Caco-2 (cell line): ENCODE results near the gene MC2R. TPM values are rescaled to one million over a fixed set of nuclear protein-coding genes. Genes with fewer than 3 reads are reported as not detected.

Experiments
- BruUV-seq: library from RNA; stranded (reverse); fragments of 400-500 nt; replicated peaks from 2 replicates; lab custom pipeline; 2021; lab: Mats Ljungman, UMichigan
- CTCF ChIA-PET: fragments of 300-600 bp; sonication (Branson Sonifier 250); formaldehyde crosslinking; loops from one replicate; lab custom pipeline; 2022; ENCODE audit warnings: antibody characterized with exemption; lab: Charles Lee
- POLR2A ChIA-PET: fragments of 300-600 bp; sonication (Branson Sonifier 250); formaldehyde crosslinking; loops from one replicate; lab custom pipeline; 2022; ENCODE audit warnings: antibody characterized with exemption; lab: Charles Lee
- DNase-seq, 2 experiments: peaks; one replicate each; pipeline versions ENCODE4 v3.0.0 to v3.0.0-alpha.2; 2020 to 2022
- H3K27me3 ChIP-seq: replicated peaks from 2 replicates; pipeline ENCODE4 v1.6.0; 2011; ENCODE audit warnings: low read length; ENCODE audit not compliant: control insufficient read depth, insufficient read depth
- H3K36me3 ChIP-seq: 2 replicates; pipeline ENCODE4 v1.5.1; 2011; ENCODE audit warnings: low read length; ENCODE audit not compliant: control insufficient read depth, insufficient read depth
- H3K4me1 ChIP-seq: fragments of 250-450 bp; sonication (Bioruptor Pico); 2 replicates; pipeline ENCODE4 v1.5.1; 2020; ENCODE audit warnings: mild to moderate bottlenecking
- H3K4me3 ChIP-seq: 2 replicates; pipeline ENCODE4 v1.5.1; 2011; ENCODE audit warnings: low read depth, mild to moderate bottlenecking, control low read depth, low read length
- H3K9me3 ChIP-seq: fragments of 250-450 bp; sonication (Bioruptor Pico); 2 replicates; pipeline ENCODE4 v1.5.1; 2020; ENCODE audit warnings: mild to moderate bottlenecking, moderate library complexity
- H3K27ac Mint-ChIP-seq: one replicate; pipeline ENCODE4 v1.8.0; 2022; ENCODE audit warnings: mixed read lengths; ENCODE audit not compliant: unreplicated experiment
- H3K27me3 Mint-ChIP-seq: one replicate; pipeline ENCODE4 v1.8.0; 2022; ENCODE audit warnings: mixed read lengths; ENCODE audit not compliant: insufficient read depth, unreplicated experiment
- H3K36me3 Mint-ChIP-seq: one replicate; pipeline ENCODE4 v1.8.0; 2022; ENCODE audit warnings: mild to moderate bottlenecking, mixed read lengths; ENCODE audit not compliant: insufficient read depth, unreplicated experiment
- H3K4me1 Mint-ChIP-seq: one replicate; pipeline ENCODE4 v1.8.0; 2022; ENCODE audit warnings: low read depth, mixed read lengths; ENCODE audit not compliant: unreplicated experiment
- H3K4me3 Mint-ChIP-seq: one replicate; pipeline ENCODE4 v1.8.0; 2022; ENCODE audit warnings: mild to moderate bottlenecking, moderate library complexity, mixed read lengths; ENCODE audit not compliant: unreplicated experiment
- H3K9me3 Mint-ChIP-seq: one replicate; pipeline ENCODE4 v1.8.0; 2022; ENCODE audit warnings: mixed read lengths; ENCODE audit not compliant: unreplicated experiment
- intact Hi-C: fragments of 100-400 bp; cut with micrococcal nuclease; formaldehyde crosslinking; loops from one replicate; pipeline ENCODE4 v1.10.0; 2022; ENCODE audit not compliant: unreplicated experiment
- total RNA-seq: library from RNA; stranded (reverse); gene quantifications from 2 replicates; pipeline ENCODE4 v1.2.3, GENCODE V29; 2022
- TF ChIP-seq, protein P1 (sequence below), 2 experiments: fragments of 200-600 bp in 1 of 2; IDR thresholded peaks; 1 replicate in 1 of 2; 2 replicates in 1 of 2; pipeline versions ENCODE4 v1.5.1 to v1.8.0; 2011 to 2022; ENCODE audit warnings: antibody characterized with exemption in 1 of 2, control low read depth in 1 of 2, inconsistent platforms in 1 of 2, low read depth in 1 of 2, low read length in 1 of 2, mild to moderate bottlenecking in 1 of 2, moderate library complexity in 1 of 2; ENCODE audit not compliant: insufficient read depth in 1 of 2, severe bottlenecking in 1 of 2, unreplicated experiment in 1 of 2

MC2R gene
- total RNA-seq, 1 experiment from 2014 or later = not detected

GRCh38 chr18:13932285-13933025, 17.1 kb upstream of the MC2R start:
- no TSS peak for BruUV-seq
- intact Hi-C loops = no loop called here
- Histone ChIP-seq H3K27me3 (no peaks in the 10 kb centered on the region), H3K36me3 (no peaks in the 10 kb centered on the region), H3K4me1 (no peaks in the 10 kb centered on the region), H3K9me3 (peaks cover 8% of the 10 kb centered on the region), H3K4me3 (no peak overlapping the region)
- H3K27ac Mint-ChIP-seq = no peak overlapping the region
- peaks cover 13% of the 10 kb centered on the region for H3K9me3 Mint-ChIP-seq
- POLR2A ChIA-PET = no interaction called here
- H3K36me3 Mint-ChIP-seq = no peaks in the 10 kb centered on the region
- TF ChIP-seq, protein P1, sequence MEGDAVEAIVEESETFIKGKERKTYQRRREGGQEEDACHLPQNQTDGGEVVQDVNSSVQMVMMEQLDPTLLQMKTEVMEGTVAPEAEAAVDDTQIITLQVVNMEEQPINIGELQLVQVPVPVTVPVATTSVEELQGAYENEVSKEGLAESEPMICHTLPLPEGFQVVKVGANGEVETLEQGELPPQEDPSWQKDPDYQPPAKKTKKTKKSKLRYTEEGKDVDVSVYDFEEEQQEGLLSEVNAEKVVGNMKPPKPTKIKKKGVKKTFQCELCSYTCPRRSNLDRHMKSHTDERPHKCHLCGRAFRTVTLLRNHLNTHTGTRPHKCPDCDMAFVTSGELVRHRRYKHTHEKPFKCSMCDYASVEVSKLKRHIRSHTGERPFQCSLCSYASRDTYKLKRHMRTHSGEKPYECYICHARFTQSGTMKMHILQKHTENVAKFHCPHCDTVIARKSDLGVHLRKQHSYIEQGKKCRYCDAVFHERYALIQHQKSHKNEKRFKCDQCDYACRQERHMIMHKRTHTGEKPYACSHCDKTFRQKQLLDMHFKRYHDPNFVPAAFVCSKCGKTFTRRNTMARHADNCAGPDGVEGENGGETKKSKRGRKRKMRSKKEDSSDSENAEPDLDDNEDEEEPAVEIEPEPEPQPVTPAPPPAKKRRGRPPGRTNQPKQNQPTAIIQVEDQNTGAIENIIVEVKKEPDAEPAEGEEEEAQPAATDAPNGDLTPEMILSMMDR (IDR thresholded peaks at IDR 0.05; ENCODE audit: insufficient read depth in 1 of 2, low read depth in 1 of 2, low read length in 1 of 2, severe bottlenecking in 1 of 2, unreplicated experiment in 1 of 2) = no peak
- no peaks in the 10 kb centered on the region for H3K4me1 Mint-ChIP-seq
- CTCF ChIA-PET = no interaction called here
- no peak for DNase-seq
- H3K4me3 Mint-ChIP-seq = no peak overlapping the region
- H3K27me3 Mint-ChIP-seq = peaks cover 7% of the 10 kb centered on the region

- peaks cover 8% of the 10 kb centered on the region for H3K9me3 ChIP-seq
- ChIA-PET CTCF (no interaction called here), POLR2A (no interaction called here)
- no peak for DNase-seq
- intact Hi-C loops = no loop called here
- H3K4me1 ChIP-seq = no peaks in the 10 kb centered on the region
- no peak overlapping the region for H3K4me3 Mint-ChIP-seq
- peaks cover 11% of the 10 kb centered on the region for H3K27me3 Mint-ChIP-seq
- H3K4me1 Mint-ChIP-seq = no peaks in the 10 kb centered on the region
- BruUV-seq = no TSS peak
- no peaks in the 10 kb centered on the region for H3K27me3 ChIP-seq
- H3K9me3 Mint-ChIP-seq = peaks cover 14% of the 10 kb centered on the region
- no peak overlapping the region for H3K4me3 ChIP-seq
- TF ChIP-seq, protein P1 (IDR thresholded peaks at IDR 0.05; ENCODE audit: insufficient read depth in 1 of 2, low read depth in 1 of 2, low read length in 1 of 2, severe bottlenecking in 1 of 2, unreplicated experiment in 1 of 2) = no peak
- no peak overlapping the region for H3K27ac Mint-ChIP-seq
- H3K36me3 ChIP-seq = no peaks in the 10 kb centered on the region
- H3K36me3 Mint-ChIP-seq = no peaks in the 10 kb centered on the region
Measured at GRCh38 chr18:13930964-13931363, 15.6 kb upstream of the MC2R start.

- no peak overlapping the region for H3K4me3 ChIP-seq
- Mint-ChIP-seq H3K4me1 (no peaks in the 10 kb centered on the region), H3K4me3 (no peak overlapping the region), H3K27me3 (peaks cover 19% of the 10 kb centered on the region), H3K9me3 (peaks cover 9% of the 10 kb centered on the region), H3K27ac (no peak overlapping the region), H3K36me3 (no peaks in the 10 kb centered on the region)
- ChIA-PET CTCF (no interaction called here), POLR2A (no interaction called here)
- TF ChIP-seq, protein P1 (IDR thresholded peaks at IDR 0.05; ENCODE audit: insufficient read depth in 1 of 2, low read depth in 1 of 2, low read length in 1 of 2, severe bottlenecking in 1 of 2, unreplicated experiment in 1 of 2) = no peak
- DNase-seq = no peak
- H3K36me3 ChIP-seq = no peaks in the 10 kb centered on the region
- H3K4me1 ChIP-seq = no peaks in the 10 kb centered on the region
- peaks cover 1% of the 10 kb centered on the region for H3K27me3 ChIP-seq
- intact Hi-C loops = loop anchor here (10.0 kb wide), 2 partner anchors 58 to 62 kb away; no protein-coding TSS in a partner anchor
- H3K9me3 ChIP-seq = no peaks in the 10 kb centered on the region
- no TSS peak for BruUV-seq
Measured at GRCh38 chr18:13923221-13923620, 7.9 kb upstream of the MC2R start.
